ENCODE data around the gene MEIS2.

DNA sequence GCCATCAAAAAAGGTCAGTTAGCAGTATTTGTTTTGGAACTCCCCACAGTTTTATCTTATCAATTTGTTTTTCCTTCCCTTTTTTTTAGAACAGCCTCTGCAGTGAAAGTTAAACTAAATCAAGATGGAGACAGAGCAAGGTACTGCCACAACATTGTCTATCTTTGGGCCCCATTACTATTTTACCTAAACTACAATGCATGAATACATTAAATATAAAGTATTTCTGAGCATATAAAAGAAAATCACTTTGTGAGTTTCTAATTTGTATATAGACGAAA is 139.5 kb downstream of the MEIS2 start:
- TF ChIP-seq, protein P1, sequence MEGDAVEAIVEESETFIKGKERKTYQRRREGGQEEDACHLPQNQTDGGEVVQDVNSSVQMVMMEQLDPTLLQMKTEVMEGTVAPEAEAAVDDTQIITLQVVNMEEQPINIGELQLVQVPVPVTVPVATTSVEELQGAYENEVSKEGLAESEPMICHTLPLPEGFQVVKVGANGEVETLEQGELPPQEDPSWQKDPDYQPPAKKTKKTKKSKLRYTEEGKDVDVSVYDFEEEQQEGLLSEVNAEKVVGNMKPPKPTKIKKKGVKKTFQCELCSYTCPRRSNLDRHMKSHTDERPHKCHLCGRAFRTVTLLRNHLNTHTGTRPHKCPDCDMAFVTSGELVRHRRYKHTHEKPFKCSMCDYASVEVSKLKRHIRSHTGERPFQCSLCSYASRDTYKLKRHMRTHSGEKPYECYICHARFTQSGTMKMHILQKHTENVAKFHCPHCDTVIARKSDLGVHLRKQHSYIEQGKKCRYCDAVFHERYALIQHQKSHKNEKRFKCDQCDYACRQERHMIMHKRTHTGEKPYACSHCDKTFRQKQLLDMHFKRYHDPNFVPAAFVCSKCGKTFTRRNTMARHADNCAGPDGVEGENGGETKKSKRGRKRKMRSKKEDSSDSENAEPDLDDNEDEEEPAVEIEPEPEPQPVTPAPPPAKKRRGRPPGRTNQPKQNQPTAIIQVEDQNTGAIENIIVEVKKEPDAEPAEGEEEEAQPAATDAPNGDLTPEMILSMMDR (IDR thresholded peaks at IDR 0.05) = no peak
- TF ChIP-seq EP300 (IDR thresholded peaks at IDR 0.05) (no peak), POLR2AphosphoS5 (IDR thresholded peaks at IDR 0.05) (no peak), POLR2A (IDR thresholded peaks at IDR 0.05) (no peak)

All from suprapubic skin (tissue), 4 donors.